Activated T-helper 1 cell treated with anti-CD3 and anti-CD28 coated beads, Interleukin-12 subunit alpha, Interleukin-12 subunit beta, Interleukin-2, Interleukin-4 antibody, amounts not matched to agents 30 ng/mL and 10 ng/mL and 1 ng/mL, durations not matched to agents 14 hours and 24 hours and 36 hours (primary cell): Measurements from ENCODE around the gene VPS39. TPM values are rescaled to one million over a fixed set of nuclear protein-coding genes. Genes with fewer than 3 reads are reported as not detected.
A peak's percentile ranks its signal among the peaks of the same experiment; 100 is the strongest.
"Not testable (repeated sequence)": the region's sequence is repeated elsewhere in the genome, so short reads cannot be mapped to it uniquely, and the experiment has no call there.

Experiments used
- DNase-seq: peaks from one replicate; pipeline ENCODE4 v3.0.0; 2021; ENCODE audit warnings: low spot score
- H3K27ac Mint-ChIP-seq: one replicate; pipeline ENCODE4 v1.8.0; 2021; ENCODE audit warnings: mild to moderate bottlenecking, mixed read lengths
- H3K27me3 Mint-ChIP-seq: one replicate; pipeline ENCODE4 v1.8.0; 2022; ENCODE audit warnings: mild to moderate bottlenecking, moderate library complexity, mixed read lengths; ENCODE audit not compliant: insufficient read depth
- H3K36me3 Mint-ChIP-seq: one replicate; pipeline ENCODE4 v1.8.0; 2021; ENCODE audit warnings: low read depth, mixed read lengths
- H3K4me1 Mint-ChIP-seq: one replicate; pipeline ENCODE4 v1.8.0; 2021; ENCODE audit warnings: low read depth, mixed read lengths
- H3K4me3 Mint-ChIP-seq: one replicate; pipeline ENCODE4 v1.8.0; 2021; ENCODE audit warnings: mild to moderate bottlenecking, moderate library complexity, mixed read lengths
- H3K9me3 Mint-ChIP-seq: one replicate; pipeline ENCODE4 v1.8.0; 2021; ENCODE audit warnings: mixed read lengths
- intact Hi-C: fragments of 100-400 bp; cut with micrococcal nuclease; formaldehyde crosslinking; loops from one replicate; pipeline ENCODE4 v1.15.1; 2024
- total RNA-seq: library from RNA; stranded (reverse); gene quantifications from 2 replicates; pipeline ENCODE4 v1.2.3, GENCODE V29; 2022

Gene VPS39
- total RNA-seq = 63.8 and 66.0 TPM in 2 replicates

DNA sequence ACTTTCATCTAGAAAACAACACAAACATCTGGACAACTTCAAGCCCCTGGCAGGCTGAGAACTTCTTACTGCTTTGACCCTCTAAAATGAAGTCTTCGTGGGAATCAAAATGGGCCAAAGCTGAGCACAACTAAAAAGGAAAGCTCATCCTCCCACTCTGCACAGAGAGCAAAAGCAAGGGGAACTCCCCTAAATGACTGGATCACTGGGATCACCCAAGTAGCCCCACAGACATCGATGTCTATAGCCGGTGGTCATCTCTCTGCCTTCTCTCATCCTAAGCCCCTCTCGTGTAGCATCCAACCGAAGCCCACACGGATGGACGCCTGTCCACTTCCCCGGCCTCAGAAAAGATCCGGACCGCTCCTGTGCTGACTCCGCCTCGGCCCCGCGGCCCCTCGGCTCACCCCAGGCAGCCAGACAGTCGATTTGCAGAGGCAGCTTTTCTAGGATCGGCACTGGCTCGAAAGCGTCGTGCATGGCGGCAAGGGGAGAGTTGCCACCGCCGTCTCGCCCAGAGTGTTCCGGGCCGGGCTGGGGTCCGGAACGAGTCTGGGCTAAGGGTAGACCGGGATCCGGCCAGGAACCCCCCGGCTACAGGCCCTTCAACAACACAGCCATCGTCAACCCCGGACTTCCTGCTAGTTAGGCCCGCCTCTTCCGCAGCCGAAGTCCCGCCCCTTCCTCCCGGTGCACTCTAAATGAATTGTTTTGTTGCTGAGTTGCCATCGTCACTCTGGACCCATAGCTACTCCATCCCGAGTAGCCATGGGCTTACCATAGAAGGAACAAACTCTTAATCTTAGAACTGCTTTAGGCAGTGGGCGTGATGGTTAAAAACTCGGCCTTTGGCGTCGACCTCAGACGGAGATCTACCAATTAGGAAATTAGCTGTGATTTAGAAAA is at the start of gene VPS39:
Gene VPS39 (minus strand): TSS at position 631 of the 906 bp plus-strand sequence. CDS start 151 bp downstream, at position 480.
- H3K27ac Mint-ChIP-seq = peak within 1 kb of the TSS; percentile 96
- H3K9me3 Mint-ChIP-seq = no peaks in the 10 kb centered on the region
- DNase-seq = peak; percentile 78
- peaks cover 30% of the 10 kb centered on the region for H3K36me3 Mint-ChIP-seq
- intact Hi-C loops = loop anchor here (1.0 kb wide), 2 partner anchors 15 to 65 kb away; partner anchors contain the start of genes GANC and TMEM87A
- H3K4me3 Mint-ChIP-seq = peak within 1 kb of the TSS; percentile 97
- H3K27me3 Mint-ChIP-seq = no peaks in the 10 kb centered on the region
- peaks cover 29% of the 10 kb centered on the region for H3K4me1 Mint-ChIP-seq

- Mint-ChIP-seq H3K4me1 (peaks cover 11% of the 10 kb centered on the region), H3K27ac (no peak overlapping the region), H3K4me3 (no peak overlapping the region), H3K9me3 (peaks cover 33% of the 10 kb centered on the region), H3K36me3 (peaks cover 57% of the 10 kb centered on the region), H3K27me3 (no peaks in the 10 kb centered on the region)
- intact Hi-C loops = no loop called here
- DNase-seq = no peak
Observed at GRCh38 chr15:42253300-42253699, 45.2 kb upstream of the VPS39 start.

- peaks cover 37% of the 10 kb centered on the region for H3K36me3 Mint-ChIP-seq
- no peak overlapping the region for H3K4me3 Mint-ChIP-seq
- H3K27me3 Mint-ChIP-seq = no peaks in the 10 kb centered on the region
- H3K27ac Mint-ChIP-seq = no peak overlapping the region
- H3K9me3 Mint-ChIP-seq = no peaks in the 10 kb centered on the region
- intact Hi-C loops = no loop called here
- no peak for DNase-seq
- H3K4me1 Mint-ChIP-seq = peaks cover 15% of the 10 kb centered on the region
Observed at GRCh38 chr15:42240823-42241222, 32.7 kb upstream of the VPS39 start.

DNA sequence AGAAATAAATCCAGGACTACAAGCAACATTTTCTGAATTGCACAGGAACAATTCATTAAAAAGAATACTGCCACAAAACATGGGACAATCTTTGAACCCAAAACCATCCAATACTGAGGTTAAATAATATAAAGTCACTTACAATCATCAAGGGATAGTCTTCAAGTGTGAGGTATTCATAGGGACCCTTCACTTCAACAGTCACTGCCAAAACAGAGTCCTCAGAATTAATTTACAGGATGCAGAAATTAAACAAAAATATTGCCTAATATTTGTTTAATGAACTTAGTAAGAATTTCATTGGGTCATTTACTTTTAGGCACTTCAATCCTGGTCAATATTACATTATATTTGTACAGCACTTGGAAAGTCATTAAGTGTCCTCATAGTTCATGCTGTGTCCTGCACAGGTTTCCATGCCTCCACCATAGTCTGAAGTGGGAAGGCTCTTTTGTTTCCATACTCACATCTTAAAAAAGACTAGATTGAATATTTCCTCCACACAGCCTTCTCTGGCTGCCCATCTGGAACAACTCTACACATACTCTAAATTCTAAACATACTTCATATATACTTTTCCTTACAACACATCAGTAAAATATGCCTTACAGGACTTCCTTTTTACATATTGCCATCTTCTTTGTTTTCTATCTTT is 31.6 kb upstream of the VPS39 start:
- DNase-seq = no peak

GRCh38 chr15:42233107-42233506 is 25.0 kb upstream of the VPS39 start:
- Mint-ChIP-seq H3K9me3 (no peaks in the 10 kb centered on the region), H3K36me3 (peaks cover 39% of the 10 kb centered on the region), H3K27ac (no peak overlapping the region), H3K4me3 (no peak overlapping the region), H3K27me3 (no peaks in the 10 kb centered on the region), H3K4me1 (no peaks in the 10 kb centered on the region)
- intact Hi-C loops = no loop called here
- no peak for DNase-seq

More for the DNA sequence above, 31.6 kb upstream of the VPS39 start:
- Mint-ChIP-seq H3K36me3 (peaks cover 44% of the 10 kb centered on the region), H3K4me3 (no peak overlapping the region), H3K9me3 (no peaks in the 10 kb centered on the region), H3K27me3 (no peaks in the 10 kb centered on the region), H3K4me1 (peaks cover 15% of the 10 kb centered on the region), H3K27ac (no peak overlapping the region)
- intact Hi-C loops = no loop called here

GRCh38 chr15:42232606-42233005 is 24.5 kb upstream of the VPS39 start:
- Mint-ChIP-seq H3K27ac (no peak overlapping the region), H3K4me1 (no peaks in the 10 kb centered on the region), H3K36me3 (peaks cover 44% of the 10 kb centered on the region), H3K9me3 (no peaks in the 10 kb centered on the region), H3K4me3 (no peak overlapping the region), H3K27me3 (no peaks in the 10 kb centered on the region)
- intact Hi-C loops = no loop called here
- no peak for DNase-seq

GRCh38 chr15:42231088-42231487 is 23.0 kb upstream of the VPS39 start:
- H3K4me1 Mint-ChIP-seq = no peaks in the 10 kb centered on the region
- no peak overlapping the region for H3K4me3 Mint-ChIP-seq
- H3K27me3 Mint-ChIP-seq = no peaks in the 10 kb centered on the region
- H3K9me3 Mint-ChIP-seq = no peaks in the 10 kb centered on the region
- no peak overlapping the region for H3K27ac Mint-ChIP-seq
- H3K36me3 Mint-ChIP-seq = peaks cover 35% of the 10 kb centered on the region
- intact Hi-C loops = no loop called here
- no peak for DNase-seq

GRCh38 chr15:42228981-42229380 is 20.9 kb upstream of the VPS39 start:
- DNase-seq, intact Hi-C loops, H3K4me1 Mint-ChIP-seq, H3K27me3 Mint-ChIP-seq, H3K9me3 Mint-ChIP-seq, H3K27ac Mint-ChIP-seq, H3K4me3 Mint-ChIP-seq: not testable (repeated sequence)
- peaks cover 34% of the 10 kb centered on the region for H3K36me3 Mint-ChIP-seq

DNA sequence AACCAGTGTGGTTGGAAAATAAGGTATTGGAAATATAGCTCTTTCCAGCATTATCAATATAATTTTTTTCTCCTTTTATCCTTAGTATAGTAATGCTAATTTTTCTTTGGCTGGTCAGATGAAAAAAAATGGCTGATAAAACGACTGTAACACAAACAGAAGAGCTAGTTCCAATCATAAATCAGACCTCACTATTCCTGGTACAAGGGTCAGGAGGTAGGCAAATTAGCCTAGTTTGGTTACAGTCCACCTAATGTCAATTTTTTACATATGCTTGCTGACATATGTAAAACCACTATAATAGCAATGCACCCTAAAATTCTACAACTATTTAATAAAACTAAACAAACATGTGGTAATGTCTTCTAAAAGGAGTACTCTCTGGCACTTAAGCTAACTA is 19.9 kb upstream of the VPS39 start:
- intact Hi-C loops = no loop called here

DNA sequence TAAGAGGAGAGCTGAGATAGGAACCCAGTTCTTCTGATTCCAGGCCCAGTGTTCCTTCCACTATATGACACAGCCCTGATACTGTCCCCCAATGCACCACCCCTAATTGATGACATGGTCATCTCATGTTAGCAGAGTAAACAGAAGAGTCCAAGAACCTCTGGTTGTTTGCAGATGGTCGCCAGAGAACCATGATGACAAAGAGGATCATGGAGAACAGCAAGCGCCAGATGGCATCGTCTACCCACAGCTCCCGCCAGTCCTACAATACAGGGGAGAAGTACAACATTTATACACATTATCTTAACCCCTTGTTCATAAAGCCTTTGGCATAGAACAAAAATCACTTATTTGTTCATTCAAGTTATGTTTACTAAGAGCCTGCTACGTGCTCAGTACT is 18.5 kb upstream of the VPS39 start:
- no peak overlapping the region for H3K4me3 Mint-ChIP-seq
- peaks cover 29% of the 10 kb centered on the region for H3K36me3 Mint-ChIP-seq
- no peaks in the 10 kb centered on the region for H3K9me3 Mint-ChIP-seq
- H3K27ac Mint-ChIP-seq = no peak overlapping the region
- H3K27me3 Mint-ChIP-seq = no peaks in the 10 kb centered on the region
- no peak for DNase-seq
- H3K4me1 Mint-ChIP-seq = no peaks in the 10 kb centered on the region
- intact Hi-C loops = no loop called here

More for the DNA sequence above, 19.9 kb upstream of the VPS39 start:
- no peaks in the 10 kb centered on the region for H3K4me1 Mint-ChIP-seq
- H3K4me3 Mint-ChIP-seq = no peak overlapping the region
- DNase-seq = no peak
- peaks cover 31% of the 10 kb centered on the region for H3K36me3 Mint-ChIP-seq
- H3K27ac Mint-ChIP-seq = no peak overlapping the region
- H3K9me3 Mint-ChIP-seq = no peaks in the 10 kb centered on the region
- no peaks in the 10 kb centered on the region for H3K27me3 Mint-ChIP-seq

DNA sequence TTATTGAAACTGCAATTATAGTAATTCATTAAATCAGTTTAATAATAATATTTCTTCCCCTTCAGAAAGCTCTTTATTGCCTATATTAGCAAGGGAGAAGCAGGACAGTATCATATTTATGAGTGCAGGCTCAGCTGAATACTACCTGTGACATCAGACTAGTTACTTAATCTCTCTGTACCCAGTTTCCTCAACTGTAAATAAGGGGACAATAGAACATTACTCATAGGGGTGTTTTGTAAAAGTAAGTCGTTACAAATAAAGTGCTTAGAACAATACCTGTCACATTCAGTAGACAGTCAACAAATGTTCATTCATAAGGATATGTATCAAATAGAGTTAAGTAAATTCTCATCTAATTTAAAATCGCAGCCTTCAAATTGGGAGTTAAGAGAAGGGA is 12.1 kb upstream of the VPS39 start:
- Mint-ChIP-seq H3K36me3 (peaks cover 43% of the 10 kb centered on the region), H3K4me1 (peaks cover 9% of the 10 kb centered on the region), H3K27ac (no peak overlapping the region), H3K27me3 (no peaks in the 10 kb centered on the region), H3K4me3 (no peak overlapping the region), H3K9me3 (no peaks in the 10 kb centered on the region)
- DNase-seq = no peak
- intact Hi-C loops = no loop called here

DNA sequence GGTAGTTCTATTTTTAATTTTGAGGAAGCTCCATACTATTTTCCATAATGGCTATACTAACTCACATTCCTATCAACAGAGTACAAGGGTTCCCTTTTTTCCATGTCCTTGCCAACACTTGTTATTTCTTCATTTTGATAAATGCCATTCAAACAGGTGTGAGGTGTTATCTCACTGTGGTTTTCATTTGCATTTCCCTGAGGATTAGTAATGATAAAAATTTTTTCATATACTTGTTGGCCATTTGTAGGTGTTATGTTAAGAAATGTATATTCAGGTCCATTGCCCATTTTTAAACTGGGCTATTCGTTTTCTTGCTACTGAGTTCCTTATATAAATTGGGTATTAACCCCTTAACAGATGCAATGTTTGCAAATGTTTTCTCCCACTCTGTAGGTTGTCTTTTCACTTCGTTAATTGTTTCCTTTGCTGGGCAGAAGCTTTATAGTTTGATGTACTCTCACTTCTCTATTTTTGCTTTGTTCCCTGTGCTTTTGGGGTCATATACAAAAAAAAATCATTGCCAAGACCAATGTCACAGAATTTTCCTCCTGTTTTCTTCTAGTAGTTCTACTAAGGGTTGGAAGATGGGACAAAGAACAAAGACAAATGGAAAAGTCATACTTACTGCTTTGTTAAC is 11.0 kb upstream of the VPS39 start:
- Mint-ChIP-seq H3K27me3 (no peaks in the 10 kb centered on the region), H3K27ac (no peak overlapping the region), H3K36me3 (peaks cover 43% of the 10 kb centered on the region), H3K4me1 (peaks cover 16% of the 10 kb centered on the region), H3K4me3 (no peak overlapping the region), H3K9me3 (no peaks in the 10 kb centered on the region)
- DNase-seq = no peak
- intact Hi-C loops = no loop called here

DNA sequence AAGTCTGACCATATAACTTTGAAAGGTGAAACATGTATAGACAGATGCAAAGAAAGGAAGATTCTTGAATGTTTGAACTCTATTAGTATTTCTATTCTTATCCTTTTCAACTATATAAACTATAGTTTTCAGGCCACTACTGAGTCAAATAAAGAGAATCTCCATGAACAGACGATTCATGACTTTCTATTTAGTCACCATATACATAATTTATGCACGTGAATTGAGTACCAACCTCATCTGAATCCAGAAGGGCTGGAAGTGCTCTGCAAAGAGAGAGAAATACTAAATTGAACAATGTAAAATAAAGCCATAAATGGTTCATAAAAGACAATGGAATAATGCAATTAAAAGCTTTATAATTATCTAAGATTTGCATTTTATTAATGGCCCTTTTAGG is 9.5 kb upstream of the VPS39 start:
- no peaks in the 10 kb centered on the region for H3K9me3 Mint-ChIP-seq
- intact Hi-C loops = no loop called here
- no peak overlapping the region for H3K27ac Mint-ChIP-seq
- no peaks in the 10 kb centered on the region for H3K27me3 Mint-ChIP-seq
- no peak for DNase-seq
- no peak overlapping the region for H3K4me3 Mint-ChIP-seq
- H3K4me1 Mint-ChIP-seq = peaks cover 16% of the 10 kb centered on the region
- H3K36me3 Mint-ChIP-seq = peaks cover 45% of the 10 kb centered on the region
